PFSK-1 (cell line): ENCODE measurements around the gene NLGN3.

Experiments used
- FOXP2 ChIP-seq: optimal IDR thresholded peaks from 2 replicates; pipeline ENCODE3; 2011; ENCODE audit warnings: borderline replicate concordance, control low read depth, inconsistent platforms; ENCODE audit not compliant: insufficient read depth; ENCODE audit errors: extremely low read length, extremely low read depth
- POLR2AphosphoS5 ChIP-seq: IDR thresholded peaks from 2 replicates; pipeline ENCODE4 v1.6.1; 2012; ENCODE audit warnings: low read depth, mild to moderate bottlenecking, control low read depth, low read length, moderate library complexity
- SIN3A ChIP-seq: IDR thresholded peaks from 2 replicates; pipeline ENCODE4 v1.6.1; 2012; ENCODE audit warnings: mild to moderate bottlenecking, low read length, moderate library complexity, borderline replicate concordance; ENCODE audit not compliant: insufficient read depth
- TAF1 ChIP-seq: IDR thresholded peaks from 2 replicates; pipeline ENCODE4 v1.6.1; 2012; ENCODE audit warnings: low read length, control low read depth, borderline replicate concordance; ENCODE audit not compliant: insufficient read depth

- TF ChIP-seq POLR2AphosphoS5 = no peak
- TF ChIP-seq SIN3A = no peak
- no peak for TF ChIP-seq TAF1
- TF ChIP-seq FOXP2 = no peak
Measured at GRCh38 chrX:71096760-71097032, 47.9 kb upstream of the NLGN3 start.
